HEK293 (cell line): ENCODE data around the gene KIF25.

Experiments used
- CTCF ChIP-seq: fragments of 450-650 bp; formaldehyde crosslinking; IDR thresholded peaks from 2 replicates; pipeline ENCODE4 v1.5.1; 2016; ENCODE audit warnings: missing biosample characterization, missing genetic modification characterization
- KLF10 ChIP-seq: fragments of 450-650 bp; IDR thresholded peaks from 2 replicates; pipeline ENCODE4 v1.5.1; 2018; ENCODE audit warnings: missing biosample characterization, mild to moderate bottlenecking, missing genetic modification characterization
- REST ChIP-seq: fragments of 450-650 bp; formaldehyde crosslinking; IDR thresholded peaks from 2 replicates; pipeline ENCODE4 v1.5.1; 2016; ENCODE audit warnings: missing biosample characterization, missing genetic modification characterization
- ZBTB1 ChIP-seq: fragments of 450-650 bp; formaldehyde crosslinking; IDR thresholded peaks from 2 replicates; pipeline ENCODE4 v1.5.1; 2016; ENCODE audit warnings: missing biosample characterization, missing genetic modification characterization
- ZBTB8A ChIP-seq: fragments of 450-650 bp; formaldehyde crosslinking; IDR thresholded peaks from 2 replicates; pipeline ENCODE4 v1.5.1; 2016; ENCODE audit warnings: missing biosample characterization, missing genetic modification characterization
- ZFP41 ChIP-seq: fragments of 450-650 bp; formaldehyde crosslinking; IDR thresholded peaks from 2 replicates; pipeline ENCODE4 v1.5.1; 2016; ENCODE audit warnings: missing biosample characterization, missing genetic modification characterization, borderline replicate concordance
- ZNF146 ChIP-seq: fragments of 450-650 bp; formaldehyde crosslinking; IDR thresholded peaks from 2 replicates; pipeline ENCODE4 v1.5.1; 2016; ENCODE audit warnings: missing biosample characterization, missing genetic modification characterization
- ZNF202 ChIP-seq: fragments of 450-650 bp; formaldehyde crosslinking; IDR thresholded peaks from 2 replicates; pipeline ENCODE4 v1.5.1; 2016; ENCODE audit warnings: missing biosample characterization, missing genetic modification characterization, borderline replicate concordance
- ZNF23 ChIP-seq: fragments of 450-650 bp; formaldehyde crosslinking; IDR thresholded peaks from 2 replicates; pipeline ENCODE4 v1.5.1; 2016; ENCODE audit warnings: missing biosample characterization, missing genetic modification characterization, borderline replicate concordance
- ZNF248 ChIP-seq: fragments of 450-650 bp; formaldehyde crosslinking; IDR thresholded peaks from 2 replicates; pipeline ENCODE4 v1.5.1; 2017; ENCODE audit warnings: missing biosample characterization, missing genetic modification characterization
- ZNF660 ChIP-seq: fragments of 450-650 bp; IDR thresholded peaks from 2 replicates; pipeline ENCODE4 v1.5.1; 2018; ENCODE audit warnings: missing biosample characterization, mild to moderate bottlenecking, missing genetic modification characterization
- ZNF777 ChIP-seq: fragments of 450-650 bp; formaldehyde crosslinking; IDR thresholded peaks from 2 replicates; pipeline ENCODE4 v1.5.1; 2017; ENCODE audit warnings: missing biosample characterization, missing genetic modification characterization, borderline replicate concordance
- TF ChIP-seq, protein P1 (sequence below): sonication (generic); formaldehyde crosslinking; IDR thresholded peaks from 2 replicates; pipeline ENCODE4 v1.8.1; 2022; ENCODE audit warnings: mild to moderate bottlenecking, moderate library complexity, missing genetic modification reagents

GRCh38 chr6:168034537-168034936 lies 37.1 kb downstream of the KIF25 start:
- TF ChIP-seq CTCF, result no peak
- no peak for TF ChIP-seq ZNF248 (tag by site-specific recombination)
- TF ChIP-seq, protein P1, sequence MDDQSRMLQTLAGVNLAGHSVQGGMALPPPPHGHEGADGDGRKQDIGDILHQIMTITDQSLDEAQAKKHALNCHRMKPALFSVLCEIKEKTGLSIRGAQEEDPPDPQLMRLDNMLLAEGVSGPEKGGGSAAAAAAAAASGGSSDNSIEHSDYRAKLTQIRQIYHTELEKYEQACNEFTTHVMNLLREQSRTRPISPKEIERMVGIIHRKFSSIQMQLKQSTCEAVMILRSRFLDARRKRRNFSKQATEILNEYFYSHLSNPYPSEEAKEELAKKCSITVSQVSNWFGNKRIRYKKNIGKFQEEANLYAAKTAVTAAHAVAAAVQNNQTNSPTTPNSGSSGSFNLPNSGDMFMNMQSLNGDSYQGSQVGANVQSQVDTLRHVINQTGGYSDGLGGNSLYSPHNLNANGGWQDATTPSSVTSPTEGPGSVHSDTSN (CRISPR knock-in tag), result no peak
- no peak for TF ChIP-seq ZNF146 (tag by site-specific recombination)
- no peak for TF ChIP-seq KLF10 (tag by site-specific recombination)
- no peak for TF ChIP-seq ZNF202
- no peak for TF ChIP-seq ZNF23 (tag by site-specific recombination)
- no peak for TF ChIP-seq ZFP41 (tag by site-specific recombination)
- TF ChIP-seq ZBTB1, result no peak
- TF ChIP-seq ZNF777, result no peak
- no peak for TF ChIP-seq REST (tag by site-specific recombination)
- no peak for TF ChIP-seq ZNF660 (tag by site-specific recombination)
- TF ChIP-seq ZBTB8A (tag by site-specific recombination), result no peak
